Measurements from ENCODE around the gene AGAP4.
"Not testable (repeated sequence)": the region's sequence is repeated elsewhere in the genome, so short reads cannot be mapped to it uniquely, and the experiment has no call there.

The AGAP4 gene

DNA sequence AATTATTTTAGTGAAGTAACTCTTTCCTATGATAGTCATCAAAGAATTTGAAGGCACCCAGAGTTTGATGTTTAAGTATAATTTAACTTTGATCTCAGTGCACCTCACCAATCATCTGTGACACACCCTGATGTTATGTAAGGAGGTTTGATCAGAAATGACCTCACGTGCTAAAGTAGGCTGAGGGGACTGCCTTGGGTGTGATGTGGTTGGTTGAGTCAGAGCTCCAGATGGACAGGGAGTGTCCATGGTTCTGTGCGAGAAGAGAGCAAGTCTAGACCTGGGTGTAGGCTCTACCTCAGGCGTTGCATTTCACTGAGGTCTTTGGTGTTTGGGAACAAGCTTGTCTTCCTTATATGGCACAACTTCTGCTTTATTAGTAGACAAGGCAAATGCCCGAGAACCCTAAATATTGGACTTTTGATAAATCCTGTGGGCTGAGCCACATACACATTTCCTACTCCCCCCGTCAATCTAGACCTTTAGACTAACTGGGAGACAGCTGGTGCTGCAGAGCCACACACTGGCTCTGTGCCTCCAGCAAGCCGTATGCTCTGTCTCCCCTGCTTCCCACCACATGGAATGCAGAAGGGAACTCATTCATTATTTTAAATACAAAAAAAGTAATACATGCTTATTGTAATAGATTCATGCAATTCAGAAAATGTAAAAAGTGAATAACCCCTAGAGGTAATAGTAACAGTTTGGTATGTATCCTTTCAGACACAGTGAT lies 56.4 kb downstream of the AGAP4 start:
- not testable (repeated sequence) for DNase-seq (ENCODE audit: low read depth in 2 of 3, low spot score in 1 of 3)

DNA sequence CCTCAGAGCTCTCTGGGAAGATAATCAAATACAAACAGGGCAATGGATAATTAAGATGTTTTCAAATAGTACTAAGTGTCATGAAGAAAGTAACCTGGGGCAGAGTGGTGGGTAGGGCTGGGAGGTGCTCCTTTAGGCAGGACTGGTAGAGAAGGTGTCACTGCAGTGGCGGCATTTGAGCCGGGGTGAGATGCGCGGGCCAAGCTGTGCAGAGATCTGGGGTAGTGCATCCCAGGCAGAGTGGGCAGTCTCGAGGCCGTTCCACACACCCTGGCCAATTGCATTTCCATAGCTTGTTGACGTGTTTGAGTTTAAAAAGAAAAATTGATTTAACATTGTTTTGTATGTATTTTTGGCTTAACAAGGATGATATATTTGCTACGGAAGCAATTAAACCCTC lies 57.3 kb downstream of the AGAP4 start:
- DNase-seq (ENCODE audit: low read depth in 2 of 3, low spot score in 1 of 3), result not testable (repeated sequence)

DNA sequence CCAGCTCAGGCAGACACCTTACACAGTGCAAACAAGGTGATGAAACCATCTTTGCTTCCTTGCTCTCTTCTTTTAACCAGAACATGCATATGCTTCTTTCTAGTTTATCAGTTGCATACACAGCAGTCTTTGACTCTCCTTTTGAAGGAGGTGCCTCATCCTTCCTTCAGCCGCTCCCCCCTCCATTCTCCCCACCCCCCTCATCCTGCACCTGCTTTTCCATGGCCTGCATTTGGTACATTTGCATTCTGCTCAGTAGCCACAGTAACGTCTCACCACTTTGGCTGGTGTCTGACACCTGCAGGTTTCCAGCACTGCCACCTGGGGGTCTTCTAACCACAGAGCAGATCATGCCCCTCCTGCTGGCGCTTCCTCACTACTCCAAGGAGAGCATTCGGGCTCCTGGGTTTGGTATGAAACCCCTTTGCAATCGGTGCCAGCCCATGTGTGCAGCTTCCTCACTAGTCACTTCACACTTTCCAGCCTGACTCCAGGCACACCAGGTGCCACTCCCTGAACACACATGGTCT lies 60.0 kb downstream of the AGAP4 start:
- DNase-seq (ENCODE audit: low read depth in 2 of 3, low spot score in 1 of 3), result not testable (repeated sequence)

DNA sequence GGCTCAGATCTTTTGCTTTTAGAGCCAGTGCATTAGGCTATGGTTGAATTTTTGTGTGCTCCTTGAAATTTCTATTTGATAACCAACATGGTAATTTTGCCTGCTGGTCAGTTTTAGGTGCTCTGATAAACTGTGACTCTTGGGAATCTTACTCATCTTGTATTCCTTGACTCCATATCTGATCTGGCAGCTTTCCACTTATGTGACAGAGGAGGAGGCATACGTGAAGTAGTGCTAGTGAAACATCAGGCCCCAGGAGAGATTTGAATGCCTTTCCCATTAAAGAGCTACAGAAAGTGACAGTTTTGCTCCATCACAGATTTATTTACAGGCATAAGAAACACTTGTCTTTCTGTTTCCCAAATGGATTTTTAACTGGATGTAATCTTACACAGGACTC lies 61.1 kb downstream of the AGAP4 start:
- not testable (repeated sequence) for DNase-seq (ENCODE audit: low read depth in 2 of 3, low spot score in 1 of 3)
